ENCODE measurements around the gene SULT2B1.
"Not testable (repeated sequence)": the region's sequence is repeated elsewhere in the genome, so short reads cannot be mapped to it uniquely, and the experiment has no call there.

Gene SULT2B1

DNA sequence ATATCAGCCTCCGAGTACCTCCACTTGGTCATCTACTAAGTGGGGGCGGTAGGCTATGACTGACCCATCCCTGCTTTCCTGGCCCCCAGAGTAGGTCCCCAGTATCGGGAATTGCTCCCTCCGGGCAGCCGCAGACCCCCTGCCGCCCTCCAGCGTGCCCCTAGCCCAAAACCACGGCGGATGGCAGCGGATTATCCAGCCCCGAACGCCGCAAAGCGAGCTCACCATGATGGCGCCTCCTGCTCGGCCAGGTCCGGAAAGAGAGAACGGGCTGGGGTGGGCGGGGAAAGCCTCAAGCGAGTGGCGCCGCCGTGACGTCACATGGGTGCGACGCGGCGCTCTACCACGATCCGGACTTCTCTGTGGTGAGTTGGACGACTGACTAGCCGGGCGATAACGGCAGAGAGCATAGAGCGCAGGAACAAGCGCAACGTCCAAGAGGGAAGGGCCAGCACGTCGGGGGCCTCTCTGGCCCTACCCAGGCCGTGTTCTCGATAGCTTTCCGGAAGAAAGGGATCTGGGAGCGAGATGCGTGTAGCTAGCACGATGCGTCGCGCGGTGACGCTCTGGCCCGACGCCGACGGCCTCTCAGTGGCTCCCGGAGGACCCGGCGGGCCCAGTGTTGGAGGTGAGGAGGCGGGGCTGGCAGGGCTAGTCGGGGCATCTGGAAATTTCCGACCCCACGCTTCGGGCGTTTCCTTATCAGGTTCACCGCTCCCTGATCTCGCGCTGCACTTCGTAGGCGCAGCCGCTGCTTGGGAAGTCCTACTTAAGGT lies 67.1 kb downstream of the SULT2B1 start, which contains the start of the genes RPL18 and SPHK2:
Gene RPL18 (minus strand): TSS at position 263 of the 776 bp plus-strand sequence. CDS start 35 bp downstream, at position 228.
Gene SPHK2 (plus strand): TSS at position 591 of the 776 bp plus-strand sequence. CDS start 1,009 bp downstream, outside the sequence.
- peak; percentile 98 for DNase-seq (ENCODE audit: low spot score)

DNA sequence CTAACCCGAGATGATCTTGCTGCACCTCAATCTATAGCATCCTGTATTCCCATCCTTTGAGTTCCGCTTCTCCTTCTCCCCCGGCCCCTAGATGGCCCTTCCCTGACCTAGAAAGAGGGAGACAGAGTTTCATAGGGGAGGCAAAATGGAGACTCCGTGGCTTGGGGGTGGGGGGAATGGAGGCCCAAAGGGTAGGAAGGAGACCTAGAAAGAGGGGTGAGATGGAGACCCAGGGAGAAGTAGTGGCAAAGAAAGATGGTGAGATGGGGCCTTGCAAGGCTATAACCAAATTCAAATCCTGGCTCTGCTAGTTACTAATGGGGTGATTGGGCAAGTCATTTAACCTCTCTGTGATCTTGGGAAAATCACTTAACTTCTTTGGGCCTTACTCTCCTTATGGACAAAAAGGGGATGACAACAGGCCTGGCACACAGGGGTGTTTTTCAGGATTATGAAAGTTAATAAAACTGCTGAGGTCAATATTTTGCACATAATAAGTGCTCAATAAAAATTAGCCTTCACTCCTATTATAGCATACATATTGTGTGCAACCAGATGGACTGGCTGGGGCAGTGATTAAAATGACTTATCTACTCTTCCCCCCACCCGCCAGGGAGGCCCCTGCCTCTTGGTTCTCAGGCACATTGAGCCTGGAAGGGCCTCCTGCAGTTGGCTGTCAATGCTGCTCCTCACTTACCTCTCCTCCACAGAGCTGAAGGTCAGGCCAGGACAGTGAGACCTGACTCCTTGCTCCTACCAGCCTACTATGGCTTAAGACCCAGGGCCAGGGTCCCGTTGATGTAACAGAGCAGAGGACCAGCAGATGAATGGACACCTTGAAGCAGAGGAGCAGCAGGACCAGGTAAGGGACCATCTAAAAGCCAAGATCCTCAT lies 68.0 kb downstream of the SULT2B1 start:
- no peak for DNase-seq (ENCODE audit: low spot score)

DNA sequence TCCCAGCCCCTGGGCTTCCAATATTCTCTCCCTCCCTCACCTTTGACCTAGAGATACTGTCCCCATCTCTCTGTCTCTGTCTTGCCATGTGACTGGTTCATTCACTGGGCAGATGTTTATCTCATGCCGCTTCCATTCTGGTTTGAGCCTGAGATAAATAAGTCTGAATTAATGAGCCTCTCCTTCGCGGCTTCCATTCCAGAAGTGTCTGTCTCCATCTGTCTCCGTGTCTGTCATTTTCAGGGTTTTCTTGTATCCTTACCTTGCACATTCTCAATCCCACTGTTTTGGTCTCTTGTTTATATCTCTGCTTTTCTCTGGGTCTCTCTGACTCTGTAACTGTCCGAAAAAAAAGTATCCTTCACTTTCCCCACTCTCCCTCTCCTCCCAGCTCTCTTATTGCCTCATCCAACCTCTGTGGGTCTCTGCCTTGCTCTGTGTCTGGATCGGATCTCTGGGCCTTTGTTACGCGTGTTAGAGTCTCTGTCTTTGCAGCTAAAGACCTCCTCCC lies 71.6 kb downstream of the SULT2B1 start:
- DNase-seq (ENCODE audit: low spot score) = no peak

DNA sequence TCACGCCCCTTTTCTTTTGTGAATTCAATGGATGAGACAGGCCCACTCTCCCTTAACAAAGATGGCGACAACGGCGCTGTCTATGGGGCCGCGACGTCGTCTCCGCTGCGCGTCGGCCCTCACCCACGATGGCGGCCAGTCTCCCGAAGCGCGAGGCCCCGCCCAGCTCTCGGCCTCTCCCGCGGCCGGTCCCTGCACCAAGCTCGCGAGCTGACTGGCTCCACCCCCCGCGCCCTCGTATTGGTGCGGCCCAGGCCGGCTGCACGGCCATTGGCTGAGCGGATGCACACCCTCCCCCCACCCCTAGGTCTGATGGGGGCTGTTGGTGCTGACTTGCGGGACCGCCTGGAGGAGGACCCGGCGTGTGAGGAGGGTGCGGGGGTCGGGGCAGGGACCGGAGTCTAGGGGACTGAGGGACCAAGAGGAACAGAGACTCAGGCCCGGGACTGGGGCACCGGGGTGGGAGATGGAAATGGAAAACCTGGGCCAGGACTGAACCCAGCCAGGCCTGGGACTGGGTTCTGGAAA lies 72.2 kb downstream of the SULT2B1 start:
- peak; percentile 97 for DNase-seq (ENCODE audit: low spot score)

DNA sequence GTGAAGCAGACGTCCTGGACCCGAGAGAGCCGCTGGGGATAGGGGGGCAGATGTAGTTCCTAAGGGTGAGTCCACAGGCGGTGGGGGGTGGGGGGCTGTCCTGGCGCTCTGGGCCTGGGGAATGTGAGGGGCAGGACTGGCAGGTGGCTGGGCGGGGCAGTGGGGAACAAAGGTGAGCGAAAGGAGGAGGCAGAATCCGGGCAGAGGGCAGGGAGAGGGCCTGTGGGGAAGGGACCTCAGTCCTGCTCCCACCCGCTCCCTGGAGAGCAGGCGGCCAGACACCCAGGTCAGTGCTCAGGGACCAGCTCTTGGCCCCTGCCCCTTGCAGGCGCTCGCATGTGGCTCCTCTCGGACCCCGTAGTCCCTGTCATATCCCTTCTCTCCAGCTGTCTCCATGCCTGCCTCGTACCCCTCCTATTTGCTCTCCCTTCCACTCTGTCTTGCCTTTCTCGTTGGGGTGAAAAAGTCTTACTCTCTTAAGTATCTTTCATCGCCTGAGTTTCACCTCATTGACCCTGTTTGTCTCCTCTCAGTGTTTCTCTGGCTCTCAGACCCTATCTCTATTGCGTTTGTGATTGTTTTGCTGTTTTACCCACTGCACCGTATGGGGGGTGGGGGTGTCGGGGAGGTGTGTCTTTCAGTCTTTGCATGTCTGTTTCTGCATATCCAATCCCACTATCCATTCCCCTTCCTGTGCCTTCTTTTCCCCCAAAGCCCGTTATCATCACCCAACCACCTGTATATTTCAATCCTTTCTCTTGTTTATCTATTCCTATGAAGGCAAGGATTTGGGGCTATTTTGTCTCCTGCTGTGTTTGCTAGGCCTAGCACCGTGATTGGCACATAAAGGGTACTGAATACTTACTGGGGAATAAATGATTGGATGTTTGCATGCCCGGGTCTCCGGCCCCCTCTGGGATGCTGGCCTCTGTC lies 73.1 kb downstream of the SULT2B1 start:
- DNase-seq (ENCODE audit: low spot score) = no peak

DNA sequence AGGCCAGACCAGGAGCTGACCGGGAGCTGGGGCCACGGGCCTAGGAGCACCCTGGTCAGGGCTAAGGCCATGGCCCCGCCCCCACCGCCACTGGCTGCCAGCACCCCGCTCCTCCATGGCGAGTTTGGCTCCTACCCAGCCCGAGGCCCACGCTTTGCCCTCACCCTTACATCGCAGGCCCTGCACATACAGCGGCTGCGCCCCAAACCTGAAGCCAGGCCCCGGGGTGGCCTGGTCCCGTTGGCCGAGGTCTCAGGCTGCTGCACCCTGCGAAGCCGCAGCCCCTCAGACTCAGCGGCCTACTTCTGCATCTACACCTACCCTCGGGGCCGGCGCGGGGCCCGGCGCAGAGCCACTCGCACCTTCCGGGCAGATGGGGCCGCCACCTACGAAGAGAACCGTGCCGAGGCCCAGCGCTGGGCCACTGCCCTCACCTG lies 73.9 kb downstream of the SULT2B1 start:
- DNase-seq (ENCODE audit: low spot score) = no peak

DNA sequence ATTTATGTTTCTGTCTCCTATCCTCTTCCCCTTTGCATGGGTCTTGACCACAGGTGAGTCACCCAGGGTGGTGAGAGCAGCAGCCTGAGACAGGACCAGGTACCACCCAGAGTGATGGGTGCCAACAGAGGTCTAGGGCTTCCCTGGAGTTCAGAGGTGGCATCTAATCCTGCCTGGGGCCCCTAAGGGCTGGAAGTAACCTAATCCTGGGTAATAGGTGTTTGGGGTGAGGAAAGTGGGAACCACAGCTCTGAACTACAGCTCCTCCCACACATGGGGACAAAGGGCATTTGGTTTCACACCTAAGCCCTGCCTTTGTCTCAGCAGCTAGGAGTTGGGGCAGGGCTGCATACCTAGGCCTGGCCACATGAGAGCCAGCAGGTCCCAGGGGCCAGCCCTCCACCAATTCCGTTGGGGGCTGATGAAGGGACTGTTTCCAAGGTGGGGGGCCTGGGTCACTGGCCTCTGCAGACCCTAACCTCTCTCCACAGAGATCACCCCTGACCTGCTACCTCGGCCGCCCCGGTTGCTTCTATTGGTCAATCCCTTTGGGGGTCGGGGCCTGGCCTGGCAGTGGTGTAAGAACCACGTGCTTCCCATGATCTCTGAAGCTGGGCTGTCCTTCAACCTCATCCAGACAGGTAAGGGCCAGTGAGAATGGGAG lies 75.4 kb downstream of the SULT2B1 start:
- peak; percentile 56 for DNase-seq (ENCODE audit: low spot score)

DNA sequence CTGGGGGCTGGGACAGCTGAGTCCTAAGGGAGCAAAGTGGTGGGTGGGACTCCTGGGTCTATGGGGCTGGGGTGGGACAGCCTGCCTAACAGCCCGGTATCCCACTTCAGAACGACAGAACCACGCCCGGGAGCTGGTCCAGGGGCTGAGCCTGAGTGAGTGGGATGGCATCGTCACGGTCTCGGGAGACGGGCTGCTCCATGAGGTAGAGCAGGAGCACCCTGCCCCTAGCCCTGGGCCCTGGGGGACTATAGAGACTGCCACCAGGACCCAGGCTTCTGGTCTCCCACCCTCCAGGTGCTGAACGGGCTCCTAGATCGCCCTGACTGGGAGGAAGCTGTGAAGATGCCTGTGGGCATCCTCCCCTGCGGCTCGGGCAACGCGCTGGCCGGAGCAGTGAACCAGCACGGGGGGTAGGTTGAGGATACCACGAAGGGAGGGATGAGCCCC lies 75.9 kb downstream of the SULT2B1 start:
- DNase-seq (ENCODE audit: low spot score) = no peak

DNA sequence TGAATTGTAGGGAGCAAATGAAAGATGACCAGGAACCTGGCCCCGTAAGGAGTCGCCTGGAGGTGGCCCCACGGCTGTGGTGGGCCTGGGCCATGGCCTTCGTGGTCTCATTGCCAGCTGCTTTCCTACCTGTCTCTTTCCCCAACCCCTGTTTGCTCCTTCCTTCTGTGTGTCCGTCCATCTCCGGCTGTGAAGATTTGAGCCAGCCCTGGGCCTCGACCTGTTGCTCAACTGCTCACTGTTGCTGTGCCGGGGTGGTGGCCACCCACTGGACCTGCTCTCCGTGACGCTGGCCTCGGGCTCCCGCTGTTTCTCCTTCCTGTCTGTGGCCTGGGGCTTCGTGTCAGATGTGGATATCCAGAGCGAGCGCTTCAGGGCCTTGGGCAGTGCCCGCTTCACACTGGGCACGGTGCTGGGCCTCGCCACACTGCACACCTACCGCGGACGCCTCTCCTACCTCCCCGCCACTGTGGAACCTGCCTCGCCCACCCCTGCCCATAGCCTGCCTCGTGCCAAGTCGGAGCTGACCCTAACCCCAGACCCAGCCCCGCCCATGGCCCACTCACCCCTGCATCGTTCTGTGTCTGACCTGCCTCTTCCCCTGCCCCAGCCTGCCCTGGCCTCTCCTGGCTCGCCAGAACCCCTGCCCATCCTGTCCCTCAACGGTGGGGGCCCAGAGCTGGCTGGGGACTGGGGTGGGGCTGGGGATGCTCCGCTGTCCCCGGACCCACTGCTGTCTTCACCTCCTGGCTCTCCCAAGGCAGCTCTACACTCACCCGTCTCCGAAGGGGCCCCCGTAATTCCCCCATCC lies 76.7 kb downstream of the SULT2B1 start:
- no peak for DNase-seq (ENCODE audit: low spot score)

DNA sequence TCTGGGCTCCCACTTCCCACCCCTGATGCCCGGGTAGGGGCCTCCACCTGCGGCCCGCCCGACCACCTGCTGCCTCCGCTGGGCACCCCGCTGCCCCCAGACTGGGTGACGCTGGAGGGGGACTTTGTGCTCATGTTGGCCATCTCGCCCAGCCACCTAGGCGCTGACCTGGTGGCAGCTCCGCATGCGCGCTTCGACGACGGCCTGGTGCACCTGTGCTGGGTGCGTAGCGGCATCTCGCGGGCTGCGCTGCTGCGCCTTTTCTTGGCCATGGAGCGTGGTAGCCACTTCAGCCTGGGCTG lies 77.3 kb downstream of the SULT2B1 start:
- no peak for DNase-seq (ENCODE audit: low spot score)

DNA sequence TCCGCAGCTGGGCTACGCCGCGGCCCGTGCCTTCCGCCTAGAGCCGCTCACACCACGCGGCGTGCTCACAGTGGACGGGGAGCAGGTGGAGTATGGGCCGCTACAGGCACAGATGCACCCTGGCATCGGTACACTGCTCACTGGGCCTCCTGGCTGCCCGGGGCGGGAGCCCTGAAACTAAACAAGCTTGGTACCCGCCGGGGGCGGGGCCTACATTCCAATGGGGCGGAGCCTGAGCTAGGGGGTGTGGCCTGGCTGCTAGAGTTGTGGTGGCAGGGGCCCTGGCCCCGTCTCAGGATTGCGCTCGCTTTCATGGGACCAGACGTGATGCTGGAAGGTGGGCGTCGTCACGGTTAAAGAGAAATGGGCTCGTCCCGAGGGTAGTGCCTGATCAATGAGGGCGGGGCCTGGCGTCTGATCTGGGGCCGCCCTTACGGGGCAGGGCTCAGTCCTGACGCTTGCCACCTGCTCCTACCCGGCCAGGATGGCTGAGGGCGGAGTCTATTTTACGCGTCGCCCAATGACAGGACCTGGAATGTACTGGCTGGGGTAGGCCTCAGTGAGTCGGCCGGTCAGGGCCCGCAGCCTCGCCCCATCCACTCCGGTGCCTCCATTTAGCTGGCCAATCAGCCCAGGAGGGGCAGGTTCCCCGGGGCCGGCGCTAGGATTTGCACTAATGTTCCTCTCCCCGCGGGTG lies 77.8 kb downstream of the SULT2B1 start:
- no peak for DNase-seq (ENCODE audit: low spot score)

DNA sequence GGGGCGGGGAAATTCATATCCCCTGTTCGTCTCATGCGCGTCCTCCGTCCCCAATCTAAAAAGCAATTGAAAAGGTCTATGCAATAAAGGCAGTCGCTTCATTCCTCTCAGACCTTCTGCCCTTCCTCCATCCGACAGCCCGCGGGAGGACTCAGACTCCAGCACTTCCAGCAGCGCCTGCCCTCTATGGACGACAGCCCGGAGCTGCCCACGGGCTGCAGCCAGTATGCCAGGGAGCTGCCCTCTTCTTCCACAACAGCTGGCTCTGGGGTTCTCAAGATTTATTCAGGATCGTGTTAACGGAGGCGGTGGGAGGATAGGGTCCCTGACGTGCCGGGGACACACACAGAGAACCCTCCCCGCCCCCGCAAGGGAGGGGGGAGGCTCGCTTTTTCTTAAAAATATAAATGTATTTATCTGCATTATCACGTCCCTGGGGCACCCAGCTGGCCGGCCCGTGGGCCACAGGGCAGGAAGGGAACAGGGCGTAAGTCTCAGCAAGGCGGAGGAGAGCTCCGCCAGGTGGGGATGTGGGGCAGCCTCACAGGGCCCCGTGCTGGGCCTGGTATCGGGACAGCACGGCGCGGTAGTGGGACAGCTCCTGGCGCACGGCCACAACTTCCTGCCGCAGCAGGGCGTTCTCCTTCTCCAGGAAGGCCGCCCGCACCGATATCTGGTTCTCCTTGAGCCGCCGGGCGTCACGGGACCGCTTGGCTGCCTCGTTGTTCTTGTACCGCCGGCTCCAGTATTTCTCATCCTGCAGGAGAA lies 78.5 kb downstream of the SULT2B1 start:
- no peak for DNase-seq (ENCODE audit: low spot score)

DNA sequence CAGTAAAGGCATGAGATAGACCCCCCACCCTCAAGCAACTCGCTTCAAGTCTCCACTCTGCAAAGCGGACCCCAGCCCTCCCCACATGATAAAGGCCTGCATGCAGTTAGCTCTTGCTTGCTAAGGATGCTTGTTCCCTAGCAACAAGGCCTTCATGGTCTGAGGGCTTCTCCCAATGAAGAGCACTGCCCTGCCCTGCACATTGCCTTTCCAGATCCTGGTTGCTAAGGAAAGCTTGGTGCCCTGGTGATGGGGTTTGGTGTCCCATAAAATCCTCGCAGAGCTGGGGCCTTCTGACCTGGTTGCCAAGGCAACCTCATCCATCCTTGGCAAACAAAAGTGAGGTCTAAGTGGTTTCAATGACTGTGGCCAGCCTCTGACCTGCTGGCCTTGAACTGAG lies 79.3 kb downstream of the SULT2B1 start:
- no peak for DNase-seq (ENCODE audit: low spot score)

DNA sequence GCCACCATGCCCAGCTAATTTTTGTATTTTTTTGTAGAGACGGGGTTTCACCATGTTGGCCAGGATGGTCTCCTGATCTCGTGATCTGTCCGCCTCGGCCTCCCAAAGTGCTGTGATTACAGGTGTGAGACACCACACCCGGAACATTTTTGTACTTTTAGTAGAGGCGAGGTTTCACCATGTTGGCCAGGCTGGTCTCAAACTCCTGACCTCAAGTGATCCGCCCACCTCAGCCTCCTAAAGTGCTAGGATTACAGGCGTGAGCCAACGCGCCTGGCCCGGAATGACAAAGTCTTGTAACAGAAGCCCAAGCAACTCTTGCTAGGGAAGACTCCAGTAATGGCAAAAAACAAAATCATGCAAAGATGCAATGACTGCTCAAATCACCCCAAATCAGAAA lies 80.3 kb downstream of the SULT2B1 start:
- not testable (repeated sequence) for DNase-seq (ENCODE audit: low spot score)

DNA sequence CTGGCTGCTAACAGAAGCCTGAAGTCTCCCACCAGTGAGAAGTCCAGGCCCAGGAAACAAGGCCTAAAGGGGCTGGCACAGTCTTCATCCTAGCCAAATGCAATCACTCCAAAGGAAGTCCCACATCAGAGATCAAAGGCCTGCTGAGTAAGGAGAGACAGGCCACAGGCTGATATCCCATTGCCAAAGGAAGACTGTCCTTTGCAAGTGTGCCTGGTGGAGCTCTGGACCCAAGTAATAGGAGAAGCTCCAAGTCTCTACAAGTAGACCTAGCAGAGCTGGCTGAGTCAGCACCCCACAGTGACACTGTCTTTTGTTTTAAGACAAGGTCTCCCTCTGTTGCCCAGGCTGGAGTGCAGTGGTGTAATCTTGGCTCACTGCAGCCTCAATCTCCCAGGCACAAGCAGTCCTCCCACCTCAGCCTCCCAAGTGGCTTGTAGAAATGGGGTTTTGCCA lies 80.7 kb downstream of the SULT2B1 start:
- no peak for DNase-seq (ENCODE audit: low spot score)

DNA sequence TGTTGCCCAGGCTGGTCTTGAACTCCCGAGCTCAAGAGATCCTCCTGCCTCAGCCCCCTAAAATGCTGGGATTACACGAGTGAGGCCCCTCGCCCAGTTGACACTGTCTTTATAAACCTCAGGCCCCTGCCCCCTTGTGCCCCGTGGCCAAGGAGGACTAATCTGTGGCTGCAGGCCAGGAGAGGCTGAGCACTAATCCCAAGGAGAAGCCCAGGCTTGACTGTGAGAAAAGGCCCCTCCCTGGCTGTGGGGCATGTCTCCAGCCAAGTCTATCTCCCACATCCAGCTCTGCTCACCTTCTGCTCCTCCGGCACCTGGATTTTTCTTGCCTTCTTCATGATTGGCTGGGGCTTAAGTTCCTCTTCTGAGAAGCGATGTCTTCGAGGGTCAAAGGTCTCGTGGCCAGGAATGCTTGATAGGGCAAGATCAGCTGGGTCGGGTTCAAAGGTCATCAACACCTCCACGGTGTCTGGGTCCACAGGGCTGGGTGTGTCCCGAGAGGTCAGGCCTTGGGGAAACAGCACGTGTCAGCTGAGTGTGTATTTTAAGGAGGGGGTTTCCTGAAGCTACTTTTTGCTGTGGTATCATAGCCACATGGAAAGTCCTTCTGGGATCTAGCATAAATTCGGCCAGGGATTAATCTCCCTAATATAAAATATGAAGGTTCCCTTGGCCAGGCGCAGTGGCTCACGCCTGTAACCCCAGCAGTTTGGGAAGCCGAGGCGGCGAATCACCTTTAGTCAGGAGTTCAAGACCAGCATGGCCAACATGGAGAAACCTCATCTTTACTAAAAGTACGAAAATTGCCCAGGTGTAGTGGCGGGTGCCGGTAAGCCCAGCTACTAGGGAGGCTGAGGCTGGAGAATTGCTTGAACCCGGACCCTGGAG lies 81.4 kb downstream of the SULT2B1 start:
- no peak for DNase-seq (ENCODE audit: low spot score)

DNA sequence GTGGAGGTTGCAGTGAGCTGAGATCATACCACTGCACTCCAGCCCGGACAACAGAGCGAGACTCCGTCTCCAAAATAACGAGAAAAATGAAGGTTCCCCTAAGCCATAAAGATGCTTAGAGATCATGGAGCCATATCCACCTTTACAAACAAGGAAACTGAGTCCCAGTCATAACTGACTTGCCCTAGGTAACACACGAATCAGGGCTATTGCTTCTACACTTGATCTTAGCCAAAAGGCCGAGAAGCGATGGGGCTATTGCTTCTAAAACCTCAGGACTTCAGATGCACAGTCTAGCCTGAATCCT lies 82.0 kb downstream of the SULT2B1 start:
- DNase-seq (ENCODE audit: low spot score) = no peak

All from CD4-positive, alpha-beta T cell treated with Interleukin-2 at 100 ng/mL for 4 hours (primary cell).